HepG2 (cell line): ENCODE data around the gene SLC4A7. TPM values are rescaled to one million over a fixed set of nuclear protein-coding genes. Genes with fewer than 3 reads are reported as not detected.

Experiments used
- ARHGAP35 ChIP-seq: sonication (generic); formaldehyde crosslinking; IDR thresholded peaks from 2 replicates; pipeline ENCODE4 v1.9.0; 2022; ENCODE audit warnings: mild to moderate bottlenecking, inconsistent platforms, moderate library complexity, missing genetic modification reagents, borderline replicate concordance
- HOXD1 ChIP-seq: sonication (generic); formaldehyde crosslinking; IDR thresholded peaks from 2 replicates; pipeline ENCODE4 v1.5.0; 2020; ENCODE audit warnings: missing genetic modification reagents
- IRF1 ChIP-seq: sonication (generic); formaldehyde crosslinking; IDR thresholded peaks from 2 replicates; pipeline ENCODE4 v1.4.0; 2020; ENCODE audit warnings: low read depth, mild to moderate bottlenecking, missing genetic modification reagents
- KAT8 ChIP-seq: IDR thresholded peaks from 2 replicates; pipeline ENCODE4 v1.6.1; 2016; ENCODE audit warnings: missing genetic modification reagents, missing compliant biosample characterization
- MATR3 ChIP-seq: sonication (generic); formaldehyde crosslinking; IDR thresholded peaks from 2 replicates; pipeline ENCODE4 v1.4.0; 2020; ENCODE audit warnings: missing genetic modification reagents
- MTA3 ChIP-seq: sonication (generic); formaldehyde crosslinking; IDR thresholded peaks from 2 replicates; pipeline ENCODE4 v1.4.0; 2020; ENCODE audit warnings: missing genetic modification reagents
- PHF5A ChIP-seq: IDR thresholded peaks from one replicate; pipeline ENCODE4 v1.6.1; 2018; ENCODE audit warnings: low read depth, missing genetic modification reagents; ENCODE audit not compliant: unreplicated experiment
- POLR2A ChIP-seq, 2 experiments: IDR thresholded peaks; 2 replicates each; pipeline ENCODE4 v1.6.1; 2011; ENCODE audit warnings: low read depth in 2 of 2, low read length in 2 of 2, mild to moderate bottlenecking in 1 of 2, moderate library complexity in 1 of 2; ENCODE audit not compliant: insufficient read depth in 1 of 2
- RELA ChIP-seq: sonication (generic); formaldehyde crosslinking; IDR thresholded peaks from 2 replicates; pipeline ENCODE4 v1.4.0; 2020; ENCODE audit warnings: missing genetic modification reagents
- SALL2 ChIP-seq: sonication (generic); formaldehyde crosslinking; IDR thresholded peaks from 2 replicates; pipeline ENCODE4 v1.8.1; 2023; ENCODE audit warnings: mild to moderate bottlenecking, missing genetic modification reagents, inconsistent platforms
- TGIF2 ChIP-seq: IDR thresholded peaks from 2 replicates; pipeline ENCODE4 v1.6.1; 2016; ENCODE audit warnings: control low read depth, missing compliant biosample characterization
- ZFP90 ChIP-seq: sonication (generic); formaldehyde crosslinking; IDR thresholded peaks from 2 replicates; pipeline ENCODE4 v1.8.0; 2022; ENCODE audit warnings: missing genetic modification reagents, mild to moderate bottlenecking, inconsistent platforms, borderline replicate concordance
- ZFY ChIP-seq: sonication (generic); formaldehyde crosslinking; IDR thresholded peaks from 2 replicates; pipeline ENCODE4 v1.4.0; 2020; ENCODE audit warnings: missing genetic modification reagents
- ZNF282 ChIP-seq: fragments of 450-650 bp; IDR thresholded peaks from 2 replicates; pipeline ENCODE4 v1.6.1; 2018; ENCODE audit not compliant: partially characterized antibody
- polyA plus RNA-seq, 8 experiments: library from polyadenylated mRNA; depleted of rRNA in 3 of 8; stranded (reverse) in 7 of 8; unstranded in 1 of 8; fragments of >200 nt; fragmentation: Illumina TruSeq in 4 of 8; extraction: Trizol in 4 of 8; gene quantifications; 2 replicates each; pipeline versions ENCODE4 v1.2.1 to v1.2.3, GENCODE V29; 2011 to 2016; ENCODE audit warnings: low read depth in 4 of 8, missing spikeins in 1 of 8, mixed read lengths in 1 of 8; ENCODE audit not compliant: insufficient read depth in 1 of 8
- total RNA-seq, 5 experiments: library from RNA; depleted of rRNA; stranded (reverse); fragments of >200 nt; fragmentation: Illumina TruSeq; extraction: Trizol; gene quantifications; 2 replicates each; pipeline ENCODE4 v1.2.3, GENCODE V29; 2016; ENCODE audit warnings: low read depth in 1 of 5
- TF ChIP-seq, protein P1 (sequence below): sonication (generic); formaldehyde crosslinking; IDR thresholded peaks from 2 replicates; pipeline ENCODE4 v1.8.0; 2022; ENCODE audit warnings: missing genetic modification reagents, mild to moderate bottlenecking, moderate library complexity, borderline replicate concordance
- TF ChIP-seq, protein P2 (sequence below): sonication (generic); formaldehyde crosslinking; IDR thresholded peaks from 2 replicates; pipeline ENCODE4 v1.8.1; 2023; ENCODE audit warnings: mild to moderate bottlenecking, missing genetic modification reagents, borderline replicate concordance
- TF ChIP-seq, protein P3 (sequence below): sonication (generic); formaldehyde crosslinking; IDR thresholded peaks from 2 replicates; pipeline ENCODE4 v1.4.0; 2020; ENCODE audit warnings: missing genetic modification reagents
- TF ChIP-seq, protein P4 (sequence below), 2 experiments: sonication (generic) in 1 of 2; formaldehyde crosslinking in 1 of 2; IDR thresholded peaks; 2 replicates each; pipeline versions ENCODE4 v1.6.1 to v1.9.0; 2014 to 2022; ENCODE audit warnings: antibody characterized with exemption in 1 of 2, borderline replicate concordance in 1 of 2, inconsistent platforms in 1 of 2, low read depth in 1 of 2, missing genetic modification reagents in 1 of 2

Gene SLC4A7
- total and polyA plus RNA-seq, 2 of the 13 experiments (the other 11 are each of a cell fraction or from before 2014, with no cell fraction given): 16.4 to 43.8 TPM

- TF ChIP-seq IRF1 (CRISPR knock-in tag) (no peak), TGIF2 (CRISPR knock-in tag) (peak; percentile 81; the same call in 1 of the 2 replicates), HOXD1 (0 out of 2 replicates have a peak, but pooled peaks have one; percentile 66), MTA3 (CRISPR knock-in tag) (no peak), MATR3 (CRISPR knock-in tag) (no peak), POLR2A (IDR thresholded peaks at IDR 0.05; ENCODE audit: insufficient read depth in 1 of 2, low read depth in 2 of 2, low read length in 2 of 2) (0 out of 4 replicates have a peak, but pooled peaks of 1 of the 2 experiments have one; percentile 30), ZFP90 (CRISPR knock-in tag) (no peak; the same call in 1 of the 2 replicates), ARHGAP35 (peak; percentile 64; the same call in 1 of the 2 replicates), SALL2 (CRISPR knock-in tag) (peak; percentile 55; the same call in 1 of the 2 replicates), PHF5A (CRISPR knock-in tag) (no peak), RELA (CRISPR knock-in tag) (no peak), KAT8 (CRISPR knock-in tag) (peak; percentile 51), ZFY (peak; percentile 37; the same call in 1 of the 2 replicates), ZNF282 (no peak)
- TF ChIP-seq, protein P1, sequence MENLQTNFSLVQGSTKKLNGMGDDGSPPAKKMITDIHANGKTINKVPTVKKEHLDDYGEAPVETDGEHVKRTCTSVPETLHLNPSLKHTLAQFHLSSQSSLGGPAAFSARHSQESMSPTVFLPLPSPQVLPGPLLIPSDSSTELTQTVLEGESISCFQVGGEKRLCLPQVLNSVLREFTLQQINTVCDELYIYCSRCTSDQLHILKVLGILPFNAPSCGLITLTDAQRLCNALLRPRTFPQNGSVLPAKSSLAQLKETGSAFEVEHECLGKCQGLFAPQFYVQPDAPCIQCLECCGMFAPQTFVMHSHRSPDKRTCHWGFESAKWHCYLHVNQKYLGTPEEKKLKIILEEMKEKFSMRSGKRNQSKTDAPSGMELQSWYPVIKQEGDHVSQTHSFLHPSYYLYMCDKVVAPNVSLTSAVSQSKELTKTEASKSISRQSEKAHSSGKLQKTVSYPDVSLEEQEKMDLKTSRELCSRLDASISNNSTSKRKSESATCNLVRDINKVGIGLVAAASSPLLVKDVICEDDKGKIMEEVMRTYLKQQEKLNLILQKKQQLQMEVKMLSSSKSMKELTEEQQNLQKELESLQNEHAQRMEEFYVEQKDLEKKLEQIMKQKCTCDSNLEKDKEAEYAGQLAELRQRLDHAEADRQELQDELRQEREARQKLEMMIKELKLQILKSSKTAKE (CRISPR knock-in tag): no peak
- TF ChIP-seq, protein P2, sequence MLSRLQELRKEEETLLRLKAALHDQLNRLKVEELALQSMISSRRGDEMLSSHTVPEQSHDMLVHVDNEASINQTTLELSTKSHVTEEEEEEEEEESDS: no peak
- TF ChIP-seq, protein P3, sequence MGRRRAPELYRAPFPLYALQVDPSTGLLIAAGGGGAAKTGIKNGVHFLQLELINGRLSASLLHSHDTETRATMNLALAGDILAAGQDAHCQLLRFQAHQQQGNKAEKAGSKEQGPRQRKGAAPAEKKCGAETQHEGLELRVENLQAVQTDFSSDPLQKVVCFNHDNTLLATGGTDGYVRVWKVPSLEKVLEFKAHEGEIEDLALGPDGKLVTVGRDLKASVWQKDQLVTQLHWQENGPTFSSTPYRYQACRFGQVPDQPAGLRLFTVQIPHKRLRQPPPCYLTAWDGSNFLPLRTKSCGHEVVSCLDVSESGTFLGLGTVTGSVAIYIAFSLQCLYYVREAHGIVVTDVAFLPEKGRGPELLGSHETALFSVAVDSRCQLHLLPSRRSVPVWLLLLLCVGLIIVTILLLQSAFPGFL (CRISPR knock-in tag): no peak
- TF ChIP-seq, protein P4, sequence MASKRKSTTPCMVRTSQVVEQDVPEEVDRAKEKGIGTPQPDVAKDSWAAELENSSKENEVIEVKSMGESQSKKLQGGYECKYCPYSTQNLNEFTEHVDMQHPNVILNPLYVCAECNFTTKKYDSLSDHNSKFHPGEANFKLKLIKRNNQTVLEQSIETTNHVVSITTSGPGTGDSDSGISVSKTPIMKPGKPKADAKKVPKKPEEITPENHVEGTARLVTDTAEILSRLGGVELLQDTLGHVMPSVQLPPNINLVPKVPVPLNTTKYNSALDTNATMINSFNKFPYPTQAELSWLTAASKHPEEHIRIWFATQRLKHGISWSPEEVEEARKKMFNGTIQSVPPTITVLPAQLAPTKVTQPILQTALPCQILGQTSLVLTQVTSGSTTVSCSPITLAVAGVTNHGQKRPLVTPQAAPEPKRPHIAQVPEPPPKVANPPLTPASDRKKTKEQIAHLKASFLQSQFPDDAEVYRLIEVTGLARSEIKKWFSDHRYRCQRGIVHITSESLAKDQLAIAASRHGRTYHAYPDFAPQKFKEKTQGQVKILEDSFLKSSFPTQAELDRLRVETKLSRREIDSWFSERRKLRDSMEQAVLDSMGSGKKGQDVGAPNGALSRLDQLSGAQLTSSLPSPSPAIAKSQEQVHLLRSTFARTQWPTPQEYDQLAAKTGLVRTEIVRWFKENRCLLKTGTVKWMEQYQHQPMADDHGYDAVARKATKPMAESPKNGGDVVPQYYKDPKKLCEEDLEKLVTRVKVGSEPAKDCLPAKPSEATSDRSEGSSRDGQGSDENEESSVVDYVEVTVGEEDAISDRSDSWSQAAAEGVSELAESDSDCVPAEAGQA (IDR thresholded peaks at IDR 0.05; ENCODE audit: low read depth): no peak
- TF ChIP-seq, protein P4 (CRISPR knock-in tag; IDR thresholded peaks at IDR 0.05; ENCODE audit: borderline replicate concordance): no peak
Observed at GRCh38 chr3:27368831-27369607, 115.2 kb downstream of the SLC4A7 start, which contains the start of gene NEK10 (continued).
